ENCODE results near the gene ASB13. TPM values are rescaled to one million over a fixed set of nuclear protein-coding genes. Genes with fewer than 3 reads are reported as not detected.
A peak's percentile ranks its signal among the peaks of the same experiment; 100 is the strongest.
"Not testable (repeated sequence)": the region's sequence is repeated elsewhere in the genome, so short reads cannot be mapped to it uniquely, and the experiment has no call there.

The ASB13 gene
- total RNA-seq, 1 donor from 2014 or later = 17.5 TPM

- DNase-seq = no peak
Observed at GRCh38 chr10:5603848-5604170, 62.6 kb downstream of the ASB13 start.

- DNase-seq = no peak
Observed at GRCh38 chr10:5603091-5603847, 63.1 kb downstream of the ASB13 start.

- DNase-seq = no peak
Observed at GRCh38 chr10:5601826-5602495, 64.4 kb downstream of the ASB13 start.

- DNase-seq = no peak
Observed at GRCh38 chr10:5600908-5601307, 65.5 kb downstream of the ASB13 start.

- no peak for DNase-seq
Observed at GRCh38 chr10:5599613-5600520, 66.5 kb downstream of the ASB13 start.

GRCh38 chr10:5598085-5598690 lies 68.2 kb downstream of the ASB13 start:
- no peak for DNase-seq

GRCh38 chr10:5596611-5597341 lies 69.6 kb downstream of the ASB13 start:
- no peak for DNase-seq

GRCh38 chr10:5595994-5596471 lies 70.4 kb downstream of the ASB13 start:
- DNase-seq = peak; percentile 87

- DNase-seq = no peak
Observed at GRCh38 chr10:5595591-5595990, 70.8 kb downstream of the ASB13 start.

GRCh38 chr10:5595095-5595494 lies 71.3 kb downstream of the ASB13 start:
- DNase-seq = no peak

GRCh38 chr10:5594271-5595049 lies 71.9 kb downstream of the ASB13 start:
- DNase-seq = peak; percentile 38

- DNase-seq = not testable (repeated sequence)
Observed at GRCh38 chr10:5593347-5593746, 73.0 kb downstream of the ASB13 start.

- no peak for DNase-seq
Observed at GRCh38 chr10:5592070-5592469, 74.3 kb downstream of the ASB13 start.

GRCh38 chr10:5591336-5591824 lies 75.0 kb downstream of the ASB13 start:
- DNase-seq = no peak

GRCh38 chr10:5590816-5591215 lies 75.6 kb downstream of the ASB13 start:
- DNase-seq = no peak

- peak; percentile 58 for DNase-seq
Observed at GRCh38 chr10:5589661-5590511, 76.5 kb downstream of the ASB13 start.

- DNase-seq = no peak
Observed at GRCh38 chr10:5589011-5589660, 77.3 kb downstream of the ASB13 start.
